Osteoblast (primary cell): ENCODE data around the gene BAIAP2. TPM values are rescaled to one million over a fixed set of nuclear protein-coding genes. Genes with fewer than 3 reads are reported as not detected.

Experiments used
- DNase-seq: peaks from one replicate; pipeline ENCODE4 v3.0.0; 2011; ENCODE audit warnings: low spot score, mixed read lengths; ENCODE audit not compliant: insufficient read length; ENCODE audit errors: missing footprints
- H2AFZ ChIP-seq: 2 replicates; pipeline ENCODE4 v1.6.0; 2011; ENCODE audit warnings: mild to moderate bottlenecking, low read length
- H3K27ac ChIP-seq: 2 replicates; pipeline ENCODE4 v1.5.1; 2011; ENCODE audit warnings: mild to moderate bottlenecking, low read depth, low read length, moderate library complexity
- H3K27me3 ChIP-seq: 2 replicates; pipeline ENCODE4 v1.6.0; 2012; ENCODE audit warnings: mild to moderate bottlenecking, control low read depth, inconsistent platforms, low read length, moderate library complexity; ENCODE audit not compliant: insufficient read depth
- H3K36me3 ChIP-seq: 2 replicates; pipeline ENCODE4 v1.5.1; 2011; ENCODE audit warnings: mild to moderate bottlenecking, low read length, control low read depth, moderate library complexity; ENCODE audit not compliant: insufficient read depth
- H3K4me1 ChIP-seq: 2 replicates; pipeline ENCODE4 v1.5.1; 2011; ENCODE audit warnings: mild to moderate bottlenecking, low read length, control low read depth, moderate library complexity; ENCODE audit not compliant: insufficient read depth
- H3K4me2 ChIP-seq: 2 replicates; pipeline ENCODE4 v1.6.0; 2011; ENCODE audit warnings: mild to moderate bottlenecking, low read length; ENCODE audit not compliant: insufficient read depth
- H3K4me3 ChIP-seq: fragments of 200-600 bp; sonication (generic); 3 replicates; pipeline ENCODE4 v1.5.1; 2012; ENCODE audit warnings: mild to moderate bottlenecking, low read length, inconsistent platforms; ENCODE audit not compliant: insufficient read depth
- H3K79me2 ChIP-seq: 2 replicates; pipeline ENCODE4 v1.6.0; 2012; ENCODE audit warnings: mild to moderate bottlenecking, low read length, control low read depth, inconsistent platforms; ENCODE audit not compliant: insufficient read depth
- H3K9me3 ChIP-seq: 2 replicates; pipeline ENCODE4 v1.5.1; 2011; ENCODE audit warnings: low read depth, low read length, control low read depth
- H4K20me1 ChIP-seq: 2 replicates; pipeline ENCODE4 v1.6.0; 2012; ENCODE audit warnings: mild to moderate bottlenecking, low read length, control low read depth; ENCODE audit not compliant: insufficient read depth
- CTCF ChIP-seq: IDR thresholded peaks from 2 replicates; pipeline ENCODE4 v1.5.1; 2011; ENCODE audit warnings: mild to moderate bottlenecking, low read depth, low read length, moderate library complexity; ENCODE audit errors: extremely low read depth
- total RNA-seq: library from RNA; depleted of rRNA; stranded (reverse); fragments of >200 nt; gene quantifications from 2 replicates; pipeline ENCODE4 v1.2.3, GENCODE V29; 2012

The BAIAP2 gene
- total RNA-seq, 1 donor = 15.6 TPM

- no peak for DNase-seq
- H3K4me2 ChIP-seq = no peak overlapping the region
- H3K36me3 ChIP-seq = no peaks in the 10 kb centered on the region
- H3K79me2 ChIP-seq = no peaks in the 10 kb centered on the region
- no peak for TF ChIP-seq CTCF
- no peak overlapping the region for H2AFZ ChIP-seq
- no peak overlapping the region for H3K4me3 ChIP-seq
- no peaks in the 10 kb centered on the region for H3K9me3 ChIP-seq
- H3K4me1 ChIP-seq = no peaks in the 10 kb centered on the region
- no peak overlapping the region for H3K27ac ChIP-seq
- H4K20me1 ChIP-seq = peaks cover 3% of the 10 kb centered on the region
- H3K27me3 ChIP-seq = no peaks in the 10 kb centered on the region
Observed at GRCh38 chr17:81115219-81115618, 80.3 kb downstream of the BAIAP2 start.

- no peaks in the 10 kb centered on the region for H3K9me3 ChIP-seq
- H3K27ac ChIP-seq = no peak overlapping the region
- H4K20me1 ChIP-seq = peaks cover 3% of the 10 kb centered on the region
- no peak for DNase-seq
- H3K27me3 ChIP-seq = no peaks in the 10 kb centered on the region
- no peaks in the 10 kb centered on the region for H3K4me1 ChIP-seq
- no peak overlapping the region for H2AFZ ChIP-seq
- H3K4me3 ChIP-seq = no peak overlapping the region
- TF ChIP-seq CTCF = no peak
- H3K79me2 ChIP-seq = no peaks in the 10 kb centered on the region
- no peaks in the 10 kb centered on the region for H3K36me3 ChIP-seq
- H3K4me2 ChIP-seq = no peak overlapping the region
Observed at GRCh38 chr17:81115749-81116464, 81.0 kb downstream of the BAIAP2 start.

DNA sequence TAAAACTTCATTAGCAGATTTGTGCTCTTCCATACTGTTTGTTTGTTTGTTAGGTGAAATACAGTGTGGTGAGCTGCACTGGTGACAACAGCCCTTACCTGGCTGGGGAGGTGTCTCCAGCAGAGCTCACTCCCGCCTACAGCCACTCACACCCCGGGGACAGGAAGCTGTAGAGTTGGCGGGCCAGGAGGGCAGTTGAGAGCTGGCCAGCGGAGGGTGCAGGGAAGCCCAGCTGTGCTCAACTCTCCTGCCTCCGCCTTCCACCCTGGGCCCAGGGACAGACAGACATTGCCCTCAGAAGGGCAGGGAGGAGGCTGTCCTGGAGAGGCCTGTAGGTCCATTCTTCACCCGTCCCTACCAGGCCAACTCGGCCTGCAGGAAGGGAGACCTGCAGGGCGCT, 81.8 kb downstream of the BAIAP2 start:
- Histone ChIP-seq H3K4me1 (no peaks in the 10 kb centered on the region), H3K4me3 (no peak overlapping the region), H3K9me3 (no peaks in the 10 kb centered on the region), H3K27ac (no peak overlapping the region), H3K79me2 (no peaks in the 10 kb centered on the region), H3K36me3 (no peaks in the 10 kb centered on the region), H3K4me2 (no peak overlapping the region), H2AFZ (no peak overlapping the region), H3K27me3 (peaks cover under 1% of the 10 kb centered on the region), H4K20me1 (peaks cover 5% of the 10 kb centered on the region)
- TF ChIP-seq CTCF = no peak
- no peak for DNase-seq

DNA sequence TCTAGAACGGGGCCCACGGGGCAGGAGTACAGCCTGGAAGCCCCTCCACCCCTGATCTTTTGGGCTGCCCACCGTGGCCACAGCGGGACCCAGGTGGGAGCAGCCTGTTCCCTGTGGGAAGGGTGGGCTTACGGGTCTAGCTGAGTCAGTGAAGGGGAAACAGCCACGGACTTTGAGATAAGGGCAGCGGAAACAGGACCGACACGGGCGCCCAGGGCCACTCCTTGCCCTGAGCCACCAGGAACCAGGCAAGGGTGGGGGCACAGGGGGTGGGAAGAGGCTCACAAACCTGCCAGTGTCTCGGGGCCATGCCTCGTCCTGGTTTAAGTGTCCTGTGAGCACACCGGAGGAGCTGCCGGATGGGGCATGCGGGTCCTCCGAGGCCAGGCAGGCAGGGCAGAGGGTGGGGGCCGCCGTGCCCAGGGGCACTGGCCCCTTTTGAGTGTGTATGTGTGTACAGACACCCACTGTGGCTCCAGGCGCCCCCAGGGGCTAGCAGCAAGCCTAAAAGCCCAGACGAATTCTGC, 82.8 kb downstream of the BAIAP2 start:
- no peak for TF ChIP-seq CTCF
- Histone ChIP-seq H3K36me3 (no peaks in the 10 kb centered on the region), H2AFZ (no peak overlapping the region), H3K4me2 (no peak overlapping the region), H4K20me1 (peaks cover 3% of the 10 kb centered on the region), H3K27me3 (peaks cover 7% of the 10 kb centered on the region), H3K27ac (no peak overlapping the region), H3K9me3 (no peaks in the 10 kb centered on the region), H3K4me1 (no peaks in the 10 kb centered on the region), H3K79me2 (no peaks in the 10 kb centered on the region), H3K4me3 (no peak overlapping the region)
- no peak for DNase-seq
